Activated CD4-positive, alpha-beta memory T cell treated with anti-CD3 and anti-CD28 coated beads for 36 hours (primary cell): ENCODE results near the gene TYW1B. TPM values are rescaled to one million over a fixed set of nuclear protein-coding genes. Genes with fewer than 3 reads are reported as not detected.
"Not testable (repeated sequence)": the region's sequence is repeated elsewhere in the genome, so short reads cannot be mapped to it uniquely, and the experiment has no call there.

Experiments used
- CTCF ChIA-PET: fragments of 350-600 bp; sonication (Branson Sonifier 250); formaldehyde crosslinking; loops from one replicate; lab custom pipeline; 2021; ENCODE audit warnings: antibody characterized with exemption, inconsistent platforms; lab: Charles Lee
- POLR2A ChIA-PET: fragments of 350-600 bp; sonication (Branson Sonifier 250); formaldehyde crosslinking; loops from one replicate; lab custom pipeline; 2021; ENCODE audit warnings: antibody characterized with exemption; lab: Charles Lee
- DNase-seq: peaks from one replicate; pipeline ENCODE4 v3.0.0-alpha.2; 2020
- H3K27ac Mint-ChIP-seq: one replicate; pipeline ENCODE4 v1.8.0; 2021; ENCODE audit warnings: mixed read lengths
- H3K27me3 Mint-ChIP-seq: one replicate; pipeline ENCODE4 v1.8.0; 2021; ENCODE audit warnings: mixed read lengths
- H3K36me3 Mint-ChIP-seq: one replicate; pipeline ENCODE4 v1.8.0; 2021; ENCODE audit warnings: mixed read lengths
- H3K4me1 Mint-ChIP-seq: one replicate; pipeline ENCODE4 v1.8.0; 2021; ENCODE audit warnings: low read depth, mixed read lengths
- H3K4me3 Mint-ChIP-seq: one replicate; pipeline ENCODE4 v1.8.0; 2021; ENCODE audit warnings: mild to moderate bottlenecking, mixed read lengths
- H3K9me3 Mint-ChIP-seq: one replicate; pipeline ENCODE4 v1.8.0; 2021; ENCODE audit warnings: mixed read lengths
- intact Hi-C: fragments of 100-400 bp; cut with micrococcal nuclease; formaldehyde crosslinking; loops from one replicate; pipeline ENCODE4 v1.15.1; 2023
- total RNA-seq, 2 experiments: library from RNA; stranded (reverse); gene quantifications; one replicate each; pipeline ENCODE4 v1.2.3, GENCODE V29; 2021

The TYW1B gene
- total RNA-seq, 2 experiments from 2014 or later = 2.9 to 3.8 TPM

- DNase-seq, POLR2A ChIA-PET, H3K4me3 Mint-ChIP-seq, H3K4me1 Mint-ChIP-seq, CTCF ChIA-PET, H3K9me3 Mint-ChIP-seq, H3K27ac Mint-ChIP-seq, intact Hi-C loops, H3K27me3 Mint-ChIP-seq: not testable (repeated sequence)
- H3K36me3 Mint-ChIP-seq = peaks cover 12% of the 10 kb centered on the region
These were observed 152.3 kb downstream of the TYW1B start for GRCh38 chr7:72675686-72676085.

GRCh38 chr7:72674394-72674793, 153.6 kb downstream of the TYW1B start:
- no peaks in the 10 kb centered on the region for H3K27me3 Mint-ChIP-seq
- POLR2A ChIA-PET = no interaction called here
- H3K9me3 Mint-ChIP-seq = no peaks in the 10 kb centered on the region
- CTCF ChIA-PET = no interaction called here
- no peak overlapping the region for H3K4me3 Mint-ChIP-seq
- H3K4me1 Mint-ChIP-seq = peaks cover 3% of the 10 kb centered on the region
- intact Hi-C loops = no loop called here
- H3K36me3 Mint-ChIP-seq = peaks cover 8% of the 10 kb centered on the region
- no peak overlapping the region for H3K27ac Mint-ChIP-seq
- no peak for DNase-seq

GRCh38 chr7:72670850-72671249, 157.2 kb downstream of the TYW1B start:
- H3K27me3 Mint-ChIP-seq, H3K4me3 Mint-ChIP-seq, POLR2A ChIA-PET, H3K9me3 Mint-ChIP-seq, H3K36me3 Mint-ChIP-seq, DNase-seq, H3K4me1 Mint-ChIP-seq, H3K27ac Mint-ChIP-seq, CTCF ChIA-PET, intact Hi-C loops: not testable (repeated sequence)

- H3K9me3 Mint-ChIP-seq, intact Hi-C loops, H3K4me3 Mint-ChIP-seq, H3K27ac Mint-ChIP-seq, H3K4me1 Mint-ChIP-seq, CTCF ChIA-PET, DNase-seq, POLR2A ChIA-PET, H3K27me3 Mint-ChIP-seq: not testable (repeated sequence)
- H3K36me3 Mint-ChIP-seq = peaks cover 12% of the 10 kb centered on the region
These were observed 159.6 kb downstream of the TYW1B start for GRCh38 chr7:72668435-72668834.

GRCh38 chr7:72667049-72667448, 161.0 kb downstream of the TYW1B start:
- POLR2A ChIA-PET, H3K4me3 Mint-ChIP-seq, H3K27ac Mint-ChIP-seq, H3K27me3 Mint-ChIP-seq, intact Hi-C loops, CTCF ChIA-PET, H3K9me3 Mint-ChIP-seq, DNase-seq, H3K4me1 Mint-ChIP-seq: not testable (repeated sequence)
- peaks cover 14% of the 10 kb centered on the region for H3K36me3 Mint-ChIP-seq

GRCh38 chr7:72648574-72648973, 179.4 kb downstream of the TYW1B start:
- H3K36me3 Mint-ChIP-seq, POLR2A ChIA-PET, H3K27me3 Mint-ChIP-seq, H3K9me3 Mint-ChIP-seq, intact Hi-C loops, DNase-seq, H3K27ac Mint-ChIP-seq, H3K4me3 Mint-ChIP-seq, CTCF ChIA-PET, H3K4me1 Mint-ChIP-seq: not testable (repeated sequence)

GRCh38 chr7:72643708-72644107, 184.3 kb downstream of the TYW1B start:
- H3K27ac Mint-ChIP-seq, intact Hi-C loops, CTCF ChIA-PET, H3K4me1 Mint-ChIP-seq, H3K27me3 Mint-ChIP-seq, H3K9me3 Mint-ChIP-seq, H3K4me3 Mint-ChIP-seq, DNase-seq, H3K36me3 Mint-ChIP-seq, POLR2A ChIA-PET: not testable (repeated sequence)

- CTCF ChIA-PET, POLR2A ChIA-PET, H3K27me3 Mint-ChIP-seq, H3K9me3 Mint-ChIP-seq, intact Hi-C loops, H3K4me1 Mint-ChIP-seq, H3K36me3 Mint-ChIP-seq, DNase-seq, H3K27ac Mint-ChIP-seq, H3K4me3 Mint-ChIP-seq: not testable (repeated sequence)
These were observed 186.3 kb downstream of the TYW1B start for GRCh38 chr7:72641485-72642248.

- H3K4me3 Mint-ChIP-seq, intact Hi-C loops, H3K9me3 Mint-ChIP-seq, H3K4me1 Mint-ChIP-seq, CTCF ChIA-PET, H3K36me3 Mint-ChIP-seq, H3K27ac Mint-ChIP-seq, H3K27me3 Mint-ChIP-seq, POLR2A ChIA-PET, DNase-seq: not testable (repeated sequence)
These were observed 187.3 kb downstream of the TYW1B start for GRCh38 chr7:72640740-72641139.

GRCh38 chr7:72635273-72635908, 192.6 kb downstream of the TYW1B start:
- H3K4me1 Mint-ChIP-seq, H3K27ac Mint-ChIP-seq, H3K9me3 Mint-ChIP-seq, H3K4me3 Mint-ChIP-seq, H3K27me3 Mint-ChIP-seq, H3K36me3 Mint-ChIP-seq, POLR2A ChIA-PET, DNase-seq, CTCF ChIA-PET, intact Hi-C loops: not testable (repeated sequence)

- H3K4me1 Mint-ChIP-seq, DNase-seq, H3K27ac Mint-ChIP-seq, H3K36me3 Mint-ChIP-seq, H3K27me3 Mint-ChIP-seq, H3K4me3 Mint-ChIP-seq, POLR2A ChIA-PET, H3K9me3 Mint-ChIP-seq, intact Hi-C loops, CTCF ChIA-PET: not testable (repeated sequence)
These were observed 195.2 kb downstream of the TYW1B start for GRCh38 chr7:72632765-72633292.

GRCh38 chr7:72628375-72628774, 199.6 kb downstream of the TYW1B start:
- POLR2A ChIA-PET, DNase-seq, H3K27ac Mint-ChIP-seq, intact Hi-C loops, H3K36me3 Mint-ChIP-seq, CTCF ChIA-PET, H3K4me1 Mint-ChIP-seq, H3K9me3 Mint-ChIP-seq, H3K27me3 Mint-ChIP-seq, H3K4me3 Mint-ChIP-seq: not testable (repeated sequence)
